Measurements from ENCODE around the gene KRT79.
"Not testable (repeated sequence)": the region's sequence is repeated elsewhere in the genome, so short reads cannot be mapped to it uniquely, and the experiment has no call there.

The KRT79 gene

GRCh38 chr12:52801773-52802172, 32.3 kb downstream of the KRT79 start:
- DNase-seq, result no peak

GRCh38 chr12:52800259-52800917, 33.7 kb downstream of the KRT79 start:
- DNase-seq, result no peak

GRCh38 chr12:52799505-52800211, 34.5 kb downstream of the KRT79 start:
- no peak for DNase-seq

GRCh38 chr12:52798671-52799504, 35.2 kb downstream of the KRT79 start:
- DNase-seq, result no peak

- DNase-seq, result no peak
Measured at GRCh38 chr12:52798003-52798670, 36.0 kb downstream of the KRT79 start.

GRCh38 chr12:52797529-52797894, 36.6 kb downstream of the KRT79 start:
- DNase-seq, result no peak

- DNase-seq, result no peak
Measured at GRCh38 chr12:52796839-52797528, 37.1 kb downstream of the KRT79 start.

- no peak for DNase-seq
Measured at GRCh38 chr12:52796429-52796794, 37.7 kb downstream of the KRT79 start.

GRCh38 chr12:52795694-52796428, 38.2 kb downstream of the KRT79 start, which contains the start of gene KRT3:
Gene KRT3, minus strand, starts transcription at chr12:52796117. Its CDS starts 75 bp downstream, at chr12:52796042.
- DNase-seq, result no peak

GRCh38 chr12:52795332-52795674, 38.8 kb downstream of the KRT79 start:
- not testable (repeated sequence) for DNase-seq

- DNase-seq, result no peak
Measured at GRCh38 chr12:52794479-52795331, 39.4 kb downstream of the KRT79 start.

GRCh38 chr12:52792185-52793029, 41.7 kb downstream of the KRT79 start:
- no peak for DNase-seq

- no peak for DNase-seq
Measured at GRCh38 chr12:52791271-52792184, 42.6 kb downstream of the KRT79 start.

GRCh38 chr12:52790427-52791270, 43.5 kb downstream of the KRT79 start:
- DNase-seq, result no peak

- no peak for DNase-seq
Measured at GRCh38 chr12:52789637-52790426, 44.3 kb downstream of the KRT79 start.

- no peak for DNase-seq
Measured at GRCh38 chr12:52788876-52789636, 45.1 kb downstream of the KRT79 start.

Measured in T1000 (cell line).